Measurements from ENCODE around the gene USP20. TPM values are rescaled to one million over a fixed set of nuclear protein-coding genes. Genes with fewer than 3 reads are reported as not detected.

The USP20 gene
- total and polyA plus RNA-seq, 2 donors from 2014 or later = 22.8 to 28.8 TPM

GRCh38 chr9:129909851-129910250 is 74.6 kb downstream of the USP20 start:
- no peak overlapping the region for H3K4me3 ChIP-seq (ENCODE audit: low read length in 3 of 3)
- no peak overlapping the region for H3K27ac ChIP-seq (ENCODE audit: low read depth in 2 of 2, low read length in 2 of 2)
- peaks cover 2 to 5% (median 3%) of the 10 kb centered on the region in 3 donors for H3K36me3 ChIP-seq (ENCODE audit: control insufficient read depth in 2 of 3, insufficient read depth in 3 of 3, low read length in 3 of 3)
- DNase-seq (no peak), FAIRE-seq (no peak)
- H3K9ac ChIP-seq (ENCODE audit: low read length in 3 of 3) = no peak overlapping the region
- no peaks in the 10 kb centered on the region for H3K27me3 ChIP-seq (ENCODE audit: control insufficient read depth, insufficient read depth, low read length)
- no peaks in the 10 kb centered on the region for H3K4me1 ChIP-seq (ENCODE audit: control insufficient read depth in 2 of 3, insufficient read depth in 2 of 3, low read depth in 1 of 3, low read length in 3 of 3)
- intact Hi-C loops (cut with DNase I) = no loop called here
- no peak for TF ChIP-seq CTCF (IDR thresholded peaks at IDR 0.05; ENCODE audit: borderline replicate concordance, extremely low read depth, insufficient read depth)
- H3K9me3 ChIP-seq (ENCODE audit: control insufficient read depth in 2 of 3, insufficient read depth in 1 of 3, low read length in 3 of 3) = no peaks in the 10 kb centered on the region

GRCh38 chr9:129910628-129911567 is 75.6 kb downstream of the USP20 start:
- Histone ChIP-seq H3K9ac (ENCODE audit: low read length in 3 of 3) (no peak overlapping the region), H3K27me3 (ENCODE audit: control insufficient read depth, insufficient read depth, low read length) (no peaks in the 10 kb centered on the region), H3K4me3 (ENCODE audit: low read length in 3 of 3) (no peak overlapping the region), H3K4me1 (ENCODE audit: control insufficient read depth in 2 of 3, insufficient read depth in 2 of 3, low read depth in 1 of 3, low read length in 3 of 3) (no peaks in the 10 kb centered on the region), H3K9me3 (ENCODE audit: control insufficient read depth in 2 of 3, insufficient read depth in 1 of 3, low read length in 3 of 3) (no peaks in the 10 kb centered on the region), H3K36me3 (ENCODE audit: control insufficient read depth in 2 of 3, insufficient read depth in 3 of 3, low read length in 3 of 3) (peaks cover 2 to 5% (median 3%) of the 10 kb centered on the region in 3 donors), H3K27ac (ENCODE audit: low read depth in 2 of 2, low read length in 2 of 2) (no peak overlapping the region)
- DNase-seq = no peak
- intact Hi-C loops (cut with DNase I) = no loop called here
- TF ChIP-seq CTCF (IDR thresholded peaks at IDR 0.05; ENCODE audit: borderline replicate concordance, extremely low read depth, insufficient read depth) = no peak
- FAIRE-seq = no peak

GRCh38 chr9:129914051-129914450 is 78.8 kb downstream of the USP20 start:
- H3K9ac ChIP-seq (ENCODE audit: low read length in 3 of 3) = no peak overlapping the region
- no peaks in the 10 kb centered on the region for H3K4me1 ChIP-seq (ENCODE audit: control insufficient read depth in 2 of 3, insufficient read depth in 2 of 3, low read depth in 1 of 3, low read length in 3 of 3)
- peaks cover 0 to 2% (median 2%) of the 10 kb centered on the region in 3 donors for H3K36me3 ChIP-seq (ENCODE audit: control insufficient read depth in 2 of 3, insufficient read depth in 3 of 3, low read length in 3 of 3)
- H3K9me3 ChIP-seq (ENCODE audit: control insufficient read depth in 2 of 3, insufficient read depth in 1 of 3, low read length in 3 of 3) = no peaks in the 10 kb centered on the region
- intact Hi-C loops (cut with DNase I) = no loop called here
- no peak overlapping the region for H3K4me3 ChIP-seq (ENCODE audit: low read length in 3 of 3)
- H3K27me3 ChIP-seq (ENCODE audit: control insufficient read depth, insufficient read depth, low read length) = no peaks in the 10 kb centered on the region
- no peak overlapping the region for H3K27ac ChIP-seq (ENCODE audit: low read depth in 2 of 2, low read length in 2 of 2)
- no peak for FAIRE-seq
- no peak for DNase-seq
- TF ChIP-seq CTCF (IDR thresholded peaks at IDR 0.05; ENCODE audit: borderline replicate concordance, extremely low read depth, insufficient read depth) = no peak

All from kidney (tissue), 14 donors.